Fibroblast of skin of scalp (primary cell): ENCODE data around the gene MYLK3. TPM values are rescaled to one million over a fixed set of nuclear protein-coding genes. Genes with fewer than 3 reads are reported as not detected.
A peak's percentile ranks its signal among the peaks of the same experiment; 100 is the strongest.
"Not testable (repeated sequence)": the region's sequence is repeated elsewhere in the genome, so short reads cannot be mapped to it uniquely, and the experiment has no call there.

Source experiments
- DNase-seq: peaks from one replicate; pipeline ENCODE4 v3.0.0-alpha.2; 2013
- polyA plus RNA-seq, 2 experiments: library from polyadenylated mRNA; unstranded; fragments of 120-200 nt; gene quantifications; one replicate each; pipeline ENCODE4 v1.2.1, GENCODE V29; 2013; ENCODE audit not compliant: insufficient read length in 2 of 2

The MYLK3 gene
- 0.04 TPM for polyA plus RNA-seq (2013, experiment 1 of 2; ENCODE audit: insufficient read length)
- 0.30 TPM for polyA plus RNA-seq (2013, experiment 2 of 2; ENCODE audit: insufficient read length)

DNA sequence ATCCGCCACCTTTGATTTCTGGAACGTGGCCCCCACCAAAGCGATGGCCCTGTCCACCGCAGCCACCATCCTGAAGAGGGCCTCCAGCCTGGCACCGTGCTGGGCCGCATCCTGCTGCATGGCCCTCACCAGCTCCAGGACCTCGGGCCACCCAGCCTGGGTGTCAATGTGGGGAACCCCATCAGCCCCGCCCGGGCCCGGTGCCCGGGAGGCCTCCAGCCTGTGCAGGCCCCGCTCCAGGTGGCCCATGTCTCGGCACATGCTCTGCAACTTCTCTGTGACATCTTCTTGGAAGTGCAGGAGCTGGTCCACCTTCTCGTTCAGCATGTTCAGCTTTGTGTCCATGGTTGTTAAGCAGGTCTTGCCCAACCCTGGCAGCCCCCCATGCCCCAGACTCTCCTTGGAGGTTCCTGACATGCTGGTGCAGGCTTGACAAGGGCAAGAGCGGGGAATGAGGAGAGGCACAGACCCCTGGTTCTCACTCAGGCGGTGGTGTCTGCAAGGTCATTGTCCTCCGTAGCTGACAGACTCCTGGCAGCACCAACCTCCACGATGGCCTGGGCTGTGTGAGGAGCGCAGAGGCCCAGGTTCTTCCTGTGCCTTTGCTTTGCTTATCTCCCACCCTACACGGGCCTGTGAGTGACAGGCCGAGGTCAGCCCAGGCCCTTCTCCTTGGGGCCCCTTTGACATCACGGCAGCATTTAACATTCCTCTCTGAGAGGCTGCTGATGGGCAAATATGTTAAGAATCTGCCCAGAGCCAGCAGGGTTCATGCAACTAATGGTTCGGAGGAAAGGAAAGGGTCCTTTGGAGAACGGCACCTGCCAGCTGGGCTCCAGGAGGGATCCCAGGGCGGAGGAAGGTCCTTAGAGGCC is at the start of gene MYLK3:
Gene MYLK3, minus strand, starts transcription at position 568 of the 875 bp plus-strand sequence. Its CDS starts 151 bp downstream, at position 417.
- DNase-seq, result peak; percentile 22

DNA sequence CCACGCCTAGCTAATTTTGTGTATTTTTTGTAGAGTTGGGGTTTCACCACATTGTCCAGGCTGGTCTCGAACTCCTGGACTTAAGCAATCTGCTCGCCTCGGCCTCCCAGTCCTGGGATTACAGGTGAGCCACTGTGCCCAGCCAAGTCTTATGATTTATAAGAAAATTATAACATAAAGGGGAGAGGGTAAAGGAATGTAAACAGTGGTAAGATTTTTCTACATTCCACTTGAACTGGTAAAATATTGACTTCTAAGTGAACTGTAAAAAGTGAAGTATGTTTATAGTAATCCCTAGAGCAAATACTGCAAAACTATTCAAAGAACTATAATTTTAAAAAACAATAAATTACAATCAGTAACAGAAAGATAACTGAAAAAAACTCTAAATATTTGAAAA is 49.4 kb upstream of the MYLK3 start:
- no peak for DNase-seq

DNA sequence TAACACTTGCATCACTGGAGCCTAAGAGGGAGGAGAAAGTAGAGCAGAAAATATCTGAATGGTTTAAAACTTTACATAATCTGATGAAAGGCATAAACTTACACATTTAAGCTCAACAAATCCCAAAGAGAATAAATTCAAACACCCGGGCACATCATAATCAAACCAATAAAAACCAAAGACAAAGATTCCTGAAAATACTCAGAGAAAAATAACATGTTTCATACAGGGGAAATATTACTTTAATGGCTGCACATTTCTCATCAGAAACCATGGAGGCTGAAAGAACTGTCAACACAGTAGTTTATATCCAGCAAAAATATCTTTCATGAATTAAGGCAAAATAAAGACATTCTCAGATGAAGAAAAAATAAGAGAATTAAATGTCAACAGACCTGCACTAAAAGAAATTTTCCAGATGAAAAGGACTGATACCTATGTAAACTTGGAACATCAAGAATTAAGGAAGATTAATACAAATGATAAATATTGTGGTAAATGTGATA is 48.7 kb upstream of the MYLK3 start:
- no peak for DNase-seq

DNA sequence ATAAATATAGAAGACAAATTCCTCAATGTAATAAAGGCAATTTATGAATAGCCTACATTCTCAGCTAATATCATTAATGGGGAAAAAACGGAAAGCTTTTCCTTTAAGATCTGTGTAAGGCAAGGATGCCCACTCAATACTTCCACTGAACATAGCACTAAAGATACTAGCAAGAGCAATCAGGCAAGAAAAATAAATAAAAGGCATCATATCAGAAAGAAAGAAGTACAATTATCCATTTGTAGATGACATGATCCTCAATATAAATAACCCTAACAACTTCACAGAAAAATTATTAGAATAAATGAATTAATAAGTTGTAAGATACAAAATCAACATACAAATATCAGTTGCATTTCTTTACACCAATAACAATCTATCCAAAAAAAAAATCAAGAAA is 45.7 kb upstream of the MYLK3 start:
- DNase-seq, result no peak

DNA sequence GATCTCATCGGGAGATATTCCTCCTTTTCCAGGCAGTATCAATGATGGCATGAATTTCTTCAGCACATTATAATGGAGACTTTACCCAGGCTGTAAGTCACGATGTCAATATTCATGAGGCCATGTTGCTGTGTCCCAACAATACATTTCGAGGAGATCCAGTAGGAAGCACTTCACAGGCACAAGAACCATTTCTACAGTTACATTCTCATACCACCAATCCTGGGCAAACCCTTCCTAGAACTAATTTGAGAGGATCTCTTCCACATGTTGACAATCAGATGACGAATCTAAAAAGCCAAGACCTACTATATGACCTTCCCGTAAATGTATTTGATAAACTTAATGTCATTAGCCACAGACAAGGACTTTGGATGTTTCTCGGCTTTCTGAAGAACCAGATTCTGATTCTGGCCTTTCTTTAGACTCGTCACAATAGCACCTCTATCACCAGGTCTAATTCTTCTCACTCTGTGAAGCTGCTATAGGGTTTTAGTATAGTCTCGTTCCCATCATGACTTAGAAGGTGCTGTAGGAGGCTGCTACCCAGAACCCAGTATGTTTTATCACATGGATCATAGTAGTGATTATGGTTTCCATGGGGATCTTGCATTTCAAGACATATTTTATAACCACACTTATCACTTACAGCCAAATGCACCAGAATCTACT is 42.6 kb upstream of the MYLK3 start:
- no peak for DNase-seq

DNA sequence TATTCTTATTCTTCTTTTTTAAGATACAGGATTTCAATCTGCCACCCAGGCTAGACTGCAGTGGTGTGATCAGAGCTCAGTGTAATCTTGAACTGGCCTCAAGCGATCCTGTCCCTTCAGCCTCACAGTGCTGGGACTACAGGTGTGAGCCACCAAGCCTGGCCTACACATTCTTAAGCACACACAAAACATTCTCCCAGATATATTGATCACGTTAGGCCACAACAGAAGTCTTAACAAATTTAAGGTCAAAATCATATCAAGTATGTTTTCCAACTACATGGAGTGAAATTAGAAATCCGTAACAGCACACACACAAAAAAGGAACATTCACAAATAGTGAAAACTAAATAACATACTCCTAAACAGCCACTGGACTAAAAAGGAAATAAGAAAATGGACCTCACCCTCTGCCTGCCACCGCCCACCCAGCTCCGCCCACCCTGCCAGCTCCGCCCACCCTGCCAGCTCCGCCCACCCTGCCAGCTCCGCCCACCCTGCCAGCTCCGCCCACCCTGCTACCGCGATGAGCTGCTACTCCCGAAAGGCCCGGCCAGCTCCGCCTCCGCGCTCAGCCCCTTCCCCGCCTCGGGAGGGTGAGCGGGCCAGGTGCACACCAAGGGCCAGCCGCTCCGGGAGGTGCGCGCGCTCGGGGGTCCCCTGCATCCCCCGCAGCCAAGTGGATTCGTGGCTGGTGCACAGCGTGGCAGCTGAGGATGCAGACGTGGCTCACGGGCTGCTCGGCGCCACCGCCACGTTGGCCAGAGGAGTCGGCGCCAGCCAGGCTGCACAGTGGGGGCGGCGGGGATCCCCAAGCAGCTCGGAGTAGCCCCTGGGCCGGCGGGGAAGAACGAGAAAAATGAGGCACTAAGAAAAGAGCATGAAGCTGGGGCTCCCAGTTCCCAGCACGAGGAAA is 41.6 kb upstream of the MYLK3 start:
- peak; percentile 49 for DNase-seq

DNA sequence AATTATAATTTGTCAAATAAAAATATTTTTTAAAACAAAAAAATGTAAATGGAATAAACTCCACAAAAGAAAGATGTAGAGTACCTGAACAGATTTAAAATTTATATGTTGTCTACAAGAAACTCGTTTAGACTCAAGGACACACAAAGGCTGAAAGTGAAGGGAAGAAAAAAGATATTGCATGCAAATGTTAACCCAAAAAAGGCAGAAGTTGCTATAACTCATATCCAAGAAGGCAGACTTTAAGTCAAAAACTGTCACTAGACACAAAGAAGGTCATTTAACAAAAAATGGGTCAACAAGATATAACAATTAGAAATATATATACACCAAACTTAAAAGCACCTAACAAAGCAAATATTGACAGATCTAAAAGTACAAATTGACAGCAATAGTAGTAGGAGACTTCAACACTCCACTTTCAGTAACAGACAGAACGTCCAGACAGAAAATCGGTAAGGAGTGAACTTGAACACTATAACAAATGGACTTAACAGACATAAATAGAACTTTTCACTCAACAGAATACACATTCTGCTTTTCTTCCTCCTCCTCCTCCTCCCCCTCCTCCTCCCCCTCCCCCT is 40.8 kb upstream of the MYLK3 start:
- DNase-seq, result no peak

DNA sequence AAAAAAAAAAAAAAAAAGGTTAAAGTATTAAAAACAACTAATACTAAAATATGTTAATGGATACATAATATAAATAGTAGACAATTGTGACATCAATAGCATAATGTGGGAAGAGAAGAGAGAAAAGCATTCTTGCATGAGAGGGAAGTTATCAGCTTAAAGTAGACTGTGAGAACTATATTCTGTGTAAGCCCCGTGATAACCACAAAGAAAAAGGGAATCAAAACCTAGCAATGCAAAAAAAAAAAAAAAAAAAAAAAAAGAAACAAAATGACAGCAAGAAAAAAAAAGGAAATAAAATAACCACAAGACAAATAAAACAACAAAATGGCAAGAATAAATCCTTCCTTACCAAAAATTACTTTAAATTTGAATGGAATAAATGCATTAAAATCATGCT is 39.8 kb upstream of the MYLK3 start:
- no peak for DNase-seq

DNA sequence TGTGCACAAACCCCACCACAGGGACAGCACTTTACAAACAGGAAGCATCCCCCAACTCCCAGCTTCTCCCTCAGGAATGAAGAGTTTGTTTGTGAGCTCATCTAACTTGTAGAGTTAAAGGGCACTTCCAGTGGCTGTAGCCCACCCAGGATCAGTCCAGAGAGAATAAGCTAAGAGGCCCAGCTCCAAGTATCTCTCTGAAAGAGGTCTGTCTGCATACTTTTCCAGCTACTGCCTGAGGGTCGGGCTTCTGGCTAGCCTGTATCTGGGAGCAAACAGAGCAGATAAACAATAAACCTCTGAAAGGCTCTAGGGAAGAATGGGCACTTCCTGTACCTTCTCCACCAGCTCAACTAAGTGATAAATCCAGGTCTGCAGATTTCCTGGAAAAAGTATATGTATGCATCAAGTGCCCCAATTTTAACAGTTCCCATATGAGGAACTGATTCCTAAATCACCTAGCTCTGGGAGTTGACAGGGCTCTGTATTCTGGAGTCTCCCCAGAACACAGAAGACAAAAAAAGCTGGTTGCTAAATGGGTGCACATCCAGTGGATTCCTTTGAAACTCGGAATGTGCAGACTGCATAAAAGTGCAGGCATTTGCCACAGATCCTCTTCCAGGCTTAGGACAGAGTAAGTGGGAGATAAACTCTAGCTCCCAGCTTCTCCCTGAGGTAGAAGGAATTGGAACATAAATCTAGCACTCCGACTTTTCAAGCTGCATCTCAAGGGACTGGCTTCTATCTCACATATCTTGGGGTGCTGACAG is 37.1 kb upstream of the MYLK3 start:
- no peak for DNase-seq

DNA sequence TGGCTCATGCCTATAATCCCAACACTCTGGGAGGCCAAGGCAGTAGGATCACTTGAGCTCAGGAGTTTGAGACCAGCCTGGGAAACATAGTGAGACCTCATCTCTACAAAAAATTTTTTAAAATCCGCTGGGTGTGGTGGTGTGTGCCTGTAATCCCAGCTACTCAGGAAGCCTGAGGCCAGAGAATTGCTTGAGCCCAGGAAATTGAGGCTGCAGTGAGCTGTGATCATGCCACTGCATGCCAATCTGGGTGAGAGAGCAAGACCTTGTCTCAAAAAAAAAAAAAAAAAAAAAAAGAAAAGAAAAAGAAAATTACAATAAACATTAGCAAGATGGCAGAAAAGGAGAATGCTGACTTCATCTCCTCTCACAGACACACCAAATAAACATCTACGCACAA is 36.4 kb upstream of the MYLK3 start:
- DNase-seq, result not testable (repeated sequence)

DNA sequence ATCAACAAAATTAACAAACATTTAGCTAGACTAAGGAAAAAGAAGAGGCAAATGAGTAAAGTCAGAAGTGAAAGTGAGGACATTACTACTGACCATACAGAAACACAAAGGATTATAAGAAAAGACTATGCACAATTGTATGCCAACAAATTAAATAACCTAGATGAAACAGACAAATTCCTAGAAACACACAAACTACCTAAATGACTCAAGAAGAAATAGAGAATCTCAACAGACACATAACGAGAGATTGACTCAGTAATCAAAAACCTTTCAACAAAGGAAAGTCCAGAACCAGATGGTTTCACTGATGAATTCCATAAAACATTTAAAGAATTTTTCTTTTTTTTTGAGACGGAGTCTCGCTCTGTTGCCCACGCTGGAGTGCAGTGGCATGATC is 35.7 kb upstream of the MYLK3 start:
- DNase-seq, result peak; percentile 9

DNA sequence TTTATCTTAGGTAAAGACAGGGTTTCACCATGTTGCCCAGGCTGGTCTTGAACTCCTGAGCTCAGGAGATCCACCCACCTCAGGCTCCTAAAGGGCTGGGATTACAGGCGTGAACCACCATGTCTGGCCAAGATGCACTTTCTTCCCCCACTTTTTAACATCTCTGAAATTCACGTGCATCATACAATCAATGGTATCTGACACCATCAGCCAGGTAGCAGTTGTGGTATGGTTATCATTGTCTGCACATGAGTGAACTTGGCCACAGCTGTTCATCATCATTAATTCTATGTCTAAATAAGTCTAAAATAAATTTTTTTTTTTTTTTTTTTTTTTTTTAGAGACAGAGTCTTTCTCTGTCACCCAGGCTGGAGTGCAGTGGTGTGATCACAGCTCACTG is 34.2 kb upstream of the MYLK3 start:
- no peak for DNase-seq

DNA sequence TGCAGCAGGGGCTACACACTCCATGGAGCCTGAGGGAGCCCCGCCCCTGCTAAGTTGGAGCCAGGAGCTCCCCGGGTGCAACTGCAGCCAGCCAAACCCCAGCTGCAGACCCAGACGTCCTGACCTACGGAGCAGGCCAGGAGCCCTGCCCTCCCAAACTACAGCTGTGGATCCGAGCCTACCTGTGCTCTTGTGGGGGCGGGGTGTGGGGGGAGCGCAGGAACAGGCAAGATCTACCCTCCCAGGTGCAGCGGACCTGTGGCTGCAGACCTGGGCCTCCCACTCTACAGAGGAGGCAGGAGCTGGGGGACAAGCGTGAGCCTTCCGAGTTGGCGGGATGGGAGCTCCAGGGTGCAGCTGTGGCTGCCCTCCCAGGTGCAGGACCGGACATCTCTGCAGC is 29.7 kb upstream of the MYLK3 start:
- DNase-seq, result no peak

DNA sequence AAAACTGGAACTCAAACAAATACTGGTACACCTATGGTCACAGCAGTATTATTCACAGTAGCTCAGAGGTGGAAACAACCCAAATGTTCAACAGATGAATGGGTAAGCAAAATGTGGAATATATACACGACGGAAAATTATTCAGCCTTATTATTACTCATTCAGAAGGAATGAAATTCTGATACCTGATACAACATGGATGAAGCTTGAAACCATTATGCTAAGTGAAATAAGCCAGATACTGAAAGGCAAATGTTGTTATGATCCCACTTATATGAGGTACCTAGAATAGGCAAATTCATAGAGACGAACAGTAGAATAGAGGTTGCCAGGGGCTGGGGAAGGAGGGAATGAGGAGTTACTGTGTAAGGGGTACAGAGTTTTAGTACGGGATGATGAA is 27.1 kb upstream of the MYLK3 start:
- DNase-seq, result no peak

DNA sequence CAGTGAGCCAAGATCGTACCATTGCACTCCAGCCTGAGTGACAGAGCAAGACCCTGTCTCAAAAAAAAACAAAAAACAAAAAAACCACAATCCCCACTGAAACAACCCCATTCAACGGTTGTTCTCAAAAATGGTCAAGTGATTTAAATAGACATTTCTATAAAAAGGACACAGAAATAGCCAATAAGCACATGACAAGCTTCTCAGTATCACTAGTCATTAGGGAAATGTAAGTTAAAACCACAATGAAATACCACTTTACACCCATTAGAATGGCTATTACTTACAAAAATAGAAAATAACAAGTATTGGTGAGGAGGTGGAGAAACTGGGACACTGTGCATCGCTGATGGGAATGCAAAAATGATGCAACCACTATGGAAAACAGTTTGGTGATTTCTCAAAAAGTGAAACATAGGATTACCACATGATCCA is 26.6 kb upstream of the MYLK3 start:
- no peak for DNase-seq

DNA sequence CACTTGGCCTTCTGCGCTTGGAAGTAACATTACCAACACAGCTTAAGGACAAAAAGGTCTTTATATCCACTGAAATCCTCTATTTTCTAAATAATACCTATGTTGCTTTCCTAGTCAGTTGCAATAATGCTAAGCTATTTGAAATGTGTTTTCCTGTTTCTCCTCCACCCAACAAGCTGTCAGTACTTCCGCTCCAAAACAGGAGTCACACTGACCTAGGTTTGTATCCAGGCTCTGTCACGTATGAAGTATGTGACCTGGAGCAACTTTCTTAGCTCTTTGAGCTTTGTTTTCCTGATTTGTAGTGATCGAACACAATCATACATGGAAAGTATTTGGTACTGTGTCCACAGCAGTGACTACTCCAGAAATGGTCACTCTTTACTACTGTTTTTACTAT is 24.3 kb upstream of the MYLK3 start:
- DNase-seq, result no peak

DNA sequence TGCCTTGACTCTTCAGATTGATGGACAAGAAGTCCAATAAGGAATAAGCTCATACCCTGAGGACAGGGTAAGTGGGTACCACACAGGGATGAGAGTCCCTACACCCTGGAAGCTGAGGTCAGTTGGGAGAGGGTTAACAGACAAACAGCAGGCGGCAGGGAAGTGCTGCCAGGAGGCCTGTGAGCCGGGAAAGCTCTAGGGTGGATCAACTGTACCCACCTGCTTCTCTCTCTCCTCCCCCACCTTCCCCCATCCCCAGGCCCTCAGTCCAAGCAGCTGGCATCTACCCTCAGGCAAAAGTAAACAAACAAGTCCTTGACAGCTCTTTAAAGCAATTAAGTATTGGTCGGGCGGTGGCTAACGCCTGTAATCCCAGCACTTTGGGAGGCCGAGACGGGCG is 20.7 kb upstream of the MYLK3 start:
- no peak for DNase-seq

DNA sequence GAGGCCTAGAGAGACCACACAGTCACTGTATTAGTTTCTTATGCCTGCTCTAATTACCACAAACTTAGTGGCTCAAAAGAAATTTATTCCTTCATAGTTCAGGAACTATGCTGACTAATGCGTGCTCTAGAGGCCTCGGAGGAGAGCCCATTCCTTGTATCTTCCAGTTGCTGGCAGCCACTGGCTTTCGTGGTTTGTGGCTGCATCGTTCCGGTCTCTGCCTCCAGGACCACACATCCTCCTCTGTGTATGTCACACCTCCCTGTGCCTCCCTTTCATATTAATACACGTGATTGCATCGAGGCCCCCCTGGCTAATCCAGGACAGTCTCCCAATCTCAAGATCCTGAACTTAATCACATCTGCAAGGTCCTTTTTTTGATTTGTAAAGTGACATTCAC is 16.9 kb upstream of the MYLK3 start:
- peak; percentile 71 for DNase-seq

DNA sequence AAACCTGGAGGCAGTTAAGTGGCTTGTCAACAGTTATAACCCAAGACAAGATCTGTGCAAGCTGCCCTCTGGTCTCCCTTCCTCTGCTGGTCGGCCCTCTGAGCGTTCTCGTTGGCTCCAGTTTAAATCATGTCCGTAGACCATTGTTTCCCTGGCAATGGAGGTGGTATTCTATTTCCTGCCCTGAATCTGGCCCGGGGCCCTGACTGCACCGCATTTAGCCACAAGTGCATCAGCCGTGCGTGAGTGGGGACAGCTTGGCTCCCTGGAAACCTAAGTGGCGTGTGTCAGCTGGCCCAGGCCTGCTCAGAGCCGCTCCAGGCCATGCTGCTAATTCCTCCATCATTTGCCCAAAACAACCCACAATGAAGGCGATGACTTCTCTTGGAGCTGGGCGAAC is 15.0 kb upstream of the MYLK3 start:
- DNase-seq, result no peak

DNA sequence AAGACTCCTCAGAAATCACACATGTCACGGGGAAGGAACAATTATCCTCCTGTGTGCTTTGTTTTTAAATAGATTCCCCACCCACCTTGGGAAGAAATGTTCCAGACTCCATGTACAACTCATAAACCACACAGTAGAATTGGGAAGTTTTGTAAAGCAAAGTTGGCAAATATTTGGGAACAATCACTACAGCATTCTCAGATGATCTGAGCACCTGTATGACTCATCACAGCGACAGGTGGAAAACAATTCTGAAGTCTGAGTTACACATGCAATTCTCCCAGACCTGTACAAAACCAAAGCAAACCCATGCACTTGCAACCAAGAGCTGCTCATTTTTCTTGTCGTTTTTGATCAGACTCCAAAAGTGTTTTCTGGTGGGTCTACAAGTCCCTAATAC is 14.4 kb upstream of the MYLK3 start:
- DNase-seq, result no peak

DNA sequence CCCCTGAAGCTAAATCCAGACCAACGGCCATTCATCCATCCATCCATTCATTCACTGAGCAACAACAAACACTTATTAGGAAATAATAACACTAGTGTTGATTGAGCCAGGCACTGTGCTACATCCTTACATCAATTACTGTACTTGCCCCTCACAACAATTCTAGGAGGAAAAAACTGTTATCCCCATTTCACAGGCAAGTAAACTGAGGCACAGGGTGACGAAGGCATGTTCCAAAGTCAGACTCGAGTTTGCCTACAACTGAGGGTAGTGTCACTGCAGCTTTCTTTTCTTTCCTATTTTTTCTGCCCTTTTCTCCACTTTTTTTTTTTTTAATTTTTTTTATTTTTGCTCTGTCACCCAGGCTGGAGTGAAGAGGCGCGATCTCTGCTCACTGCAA is 11.2 kb upstream of the MYLK3 start:
- no peak for DNase-seq
